Osteoblast (primary cell): ENCODE measurements around the gene ZEB1. TPM values are rescaled to one million over a fixed set of nuclear protein-coding genes. Genes with fewer than 3 reads are reported as not detected.

ENCODE experiments used
- DNase-seq: peaks from one replicate; pipeline ENCODE4 v3.0.0; 2011; ENCODE audit warnings: low spot score, mixed read lengths; ENCODE audit not compliant: insufficient read length; ENCODE audit errors: missing footprints
- H2AFZ ChIP-seq: 2 replicates; pipeline ENCODE4 v1.6.0; 2011; ENCODE audit warnings: mild to moderate bottlenecking, low read length
- H3K27ac ChIP-seq: 2 replicates; pipeline ENCODE4 v1.5.1; 2011; ENCODE audit warnings: mild to moderate bottlenecking, low read depth, low read length, moderate library complexity
- H3K27me3 ChIP-seq: 2 replicates; pipeline ENCODE4 v1.6.0; 2012; ENCODE audit warnings: mild to moderate bottlenecking, control low read depth, inconsistent platforms, low read length, moderate library complexity; ENCODE audit not compliant: insufficient read depth
- H3K36me3 ChIP-seq: 2 replicates; pipeline ENCODE4 v1.5.1; 2011; ENCODE audit warnings: mild to moderate bottlenecking, low read length, control low read depth, moderate library complexity; ENCODE audit not compliant: insufficient read depth
- H3K4me1 ChIP-seq: 2 replicates; pipeline ENCODE4 v1.5.1; 2011; ENCODE audit warnings: mild to moderate bottlenecking, low read length, control low read depth, moderate library complexity; ENCODE audit not compliant: insufficient read depth
- H3K4me2 ChIP-seq: 2 replicates; pipeline ENCODE4 v1.6.0; 2011; ENCODE audit warnings: mild to moderate bottlenecking, low read length; ENCODE audit not compliant: insufficient read depth
- H3K4me3 ChIP-seq: fragments of 200-600 bp; sonication (generic); 3 replicates; pipeline ENCODE4 v1.5.1; 2012; ENCODE audit warnings: mild to moderate bottlenecking, low read length, inconsistent platforms; ENCODE audit not compliant: insufficient read depth
- H3K79me2 ChIP-seq: 2 replicates; pipeline ENCODE4 v1.6.0; 2012; ENCODE audit warnings: mild to moderate bottlenecking, low read length, control low read depth, inconsistent platforms; ENCODE audit not compliant: insufficient read depth
- H3K9me3 ChIP-seq: 2 replicates; pipeline ENCODE4 v1.5.1; 2011; ENCODE audit warnings: low read depth, low read length, control low read depth
- H4K20me1 ChIP-seq: 2 replicates; pipeline ENCODE4 v1.6.0; 2012; ENCODE audit warnings: mild to moderate bottlenecking, low read length, control low read depth; ENCODE audit not compliant: insufficient read depth
- CTCF ChIP-seq: IDR thresholded peaks from 2 replicates; pipeline ENCODE4 v1.5.1; 2011; ENCODE audit warnings: mild to moderate bottlenecking, low read depth, low read length, moderate library complexity; ENCODE audit errors: extremely low read depth
- small RNA-seq: library from RNA; depleted of rRNA; stranded (forward); fragments of <200 nt; gene quantifications from one replicate; pipeline ENCODE3, GENCODE V24; 2012
- total RNA-seq: library from RNA; depleted of rRNA; stranded (reverse); fragments of >200 nt; gene quantifications from 2 replicates; pipeline ENCODE4 v1.2.3, GENCODE V29; 2012

The ZEB1 gene
- total RNA-seq, 1 donor: 56.1 TPM

- Histone ChIP-seq H3K4me1 (peaks cover 7% of the 10 kb centered on the region), H3K4me3 (no peak overlapping the region), H3K36me3 (no peaks in the 10 kb centered on the region), H3K4me2 (no peak overlapping the region), H3K9me3 (peaks cover 1% of the 10 kb centered on the region), H3K27ac (no peak overlapping the region), H2AFZ (no peak overlapping the region), H4K20me1 (no peaks in the 10 kb centered on the region), H3K27me3 (no peaks in the 10 kb centered on the region), H3K79me2 (no peaks in the 10 kb centered on the region)
- no peak for TF ChIP-seq CTCF
- DNase-seq: no peak
These were observed 259.3 kb downstream of the ZEB1 start for GRCh38 chr10:31578181-31578852.

GRCh38 chr10:31578951-31579350, 259.9 kb downstream of the ZEB1 start:
- Histone ChIP-seq H3K4me1 (peaks cover 7% of the 10 kb centered on the region), H3K4me3 (no peak overlapping the region), H3K79me2 (no peaks in the 10 kb centered on the region), H3K36me3 (no peaks in the 10 kb centered on the region), H4K20me1 (no peaks in the 10 kb centered on the region), H3K27me3 (no peaks in the 10 kb centered on the region), H3K9me3 (peaks cover 1% of the 10 kb centered on the region), H3K27ac (no peak overlapping the region), H3K4me2 (no peak overlapping the region), H2AFZ (no peak overlapping the region)
- DNase-seq: peak; percentile 65
- no peak for TF ChIP-seq CTCF

Small RNAs within 50 kb of the gene (small RNA-seq; reads per million reads assigned to genes)
- gene SPTLC1P1: not detected
